Panc1 (cell line): ENCODE results near the gene KCNIP3. TPM values are rescaled to one million over a fixed set of nuclear protein-coding genes. Genes with fewer than 3 reads are reported as not detected.

Source experiments
- ATAC-seq: fragments of 200-7000 bp; cut with Tn5 transposase; 2 replicates; pipeline ENCODE4 v1.9.1; 2020; ENCODE audit warnings: mild to moderate bottlenecking, moderate library complexity
- BruUV-seq: library from RNA; stranded (reverse); fragments of 400-500 nt; replicated peaks from 2 replicates; lab custom pipeline; 2021; lab: Mats Ljungman, UMichigan
- CTCF ChIA-PET: fragments of 300-600 bp; sonication (Branson Sonifier 250); formaldehyde crosslinking; loops from one replicate; lab custom pipeline; 2022; ENCODE audit warnings: antibody characterized with exemption; lab: Charles Lee
- POLR2A ChIA-PET: fragments of 300-600 bp; sonication (Branson Sonifier 250); formaldehyde crosslinking; loops from one replicate; lab custom pipeline; 2022; ENCODE audit warnings: antibody characterized with exemption; lab: Charles Lee
- DNase-seq: peaks from one replicate; pipeline ENCODE4 v3.0.0-alpha.2; 2010; ENCODE audit warnings: low read depth, low spot score
- H3K27ac ChIP-seq: 2 replicates; pipeline ENCODE4 v1.5.1; 2011; ENCODE audit warnings: mild to moderate bottlenecking, low read length, inconsistent platforms
- H3K27me3 ChIP-seq: fragments of 200-500 bp; sonication (Bioruptor generic); 2 replicates; pipeline ENCODE4 v1.6.0; 2014; ENCODE audit warnings: low read length, inconsistent platforms; ENCODE audit not compliant: control insufficient read depth, insufficient read depth
- H3K36me3 ChIP-seq: fragments of 200-500 bp; sonication (Bioruptor generic); 2 replicates; pipeline ENCODE4 v1.5.1; 2014; ENCODE audit warnings: inconsistent platforms, mild to moderate bottlenecking, low read length, moderate library complexity; ENCODE audit not compliant: control insufficient read depth, insufficient read depth
- H3K4me1 ChIP-seq: 2 replicates; pipeline ENCODE4 v1.5.1; 2011; ENCODE audit warnings: inconsistent platforms, mild to moderate bottlenecking, low read length, moderate library complexity; ENCODE audit not compliant: control insufficient read depth, insufficient read depth
- H3K4me3 ChIP-seq, 2 experiments: 2 replicates each; pipeline ENCODE4 v1.5.1; 2011 to 2012; ENCODE audit warnings: low read depth in 2 of 2, low read length in 2 of 2, mild to moderate bottlenecking in 2 of 2, inconsistent platforms in 1 of 2, moderate library complexity in 1 of 2
- H3K9me3 ChIP-seq: fragments of 200-500 bp; sonication (Bioruptor generic); 2 replicates; pipeline ENCODE4 v1.5.1; 2014; ENCODE audit warnings: low read depth, mild to moderate bottlenecking, inconsistent platforms, low read length, moderate library complexity; ENCODE audit not compliant: control insufficient read depth, insufficient read depth
- CTCF ChIP-seq: fragments of 450-650 bp; IDR thresholded peaks from 2 replicates; pipeline ENCODE4 v1.5.1; 2017; ENCODE audit warnings: mild to moderate bottlenecking
- POLR2AphosphoS5 ChIP-seq: IDR thresholded peaks from 2 replicates; pipeline ENCODE4 v1.6.1; 2012; ENCODE audit warnings: mild to moderate bottlenecking, low read depth, low read length, moderate library complexity
- REST ChIP-seq, 2 experiments: IDR thresholded peaks; 2 replicates each; pipeline ENCODE4 v1.6.1; 2011 to 2012; ENCODE audit warnings: low read depth in 2 of 2, control low read depth in 1 of 2, low read length in 1 of 2, mild to moderate bottlenecking in 1 of 2, moderate library complexity in 1 of 2; ENCODE audit not compliant: insufficient read depth in 1 of 2
- SIN3A ChIP-seq: IDR thresholded peaks from 2 replicates; pipeline ENCODE4 v1.6.1; 2012; ENCODE audit warnings: low read depth, mild to moderate bottlenecking, low read length, moderate library complexity, borderline replicate concordance; ENCODE audit not compliant: insufficient read depth
- TCF7L2 ChIP-seq: IDR thresholded peaks from 2 replicates; pipeline ENCODE4 v1.6.1; 2011; ENCODE audit warnings: mild to moderate bottlenecking, low read depth, low read length, inconsistent platforms
- in situ Hi-C: cut with HindIII; loops from 2 replicates; pipeline ENCODE4 v1.10.0; 2016; ENCODE audit warnings: low sequenced_read_pairs, low pct_unique_long_range_greater_than_20kb
- intact Hi-C: fragments of 100-400 bp; cut with micrococcal nuclease; formaldehyde crosslinking; loops from one replicate; pipeline ENCODE4 v1.10.0; 2022; ENCODE audit not compliant: unreplicated experiment
- total RNA-seq: library from RNA; stranded (reverse); gene quantifications from one replicate; pipeline ENCODE4 v1.2.1, GENCODE V29; 2021; ENCODE audit not compliant: unreplicated experiment

Gene KCNIP3
- total RNA-seq, 1 experiment from 2014 or later: 17.5 TPM

DNA sequence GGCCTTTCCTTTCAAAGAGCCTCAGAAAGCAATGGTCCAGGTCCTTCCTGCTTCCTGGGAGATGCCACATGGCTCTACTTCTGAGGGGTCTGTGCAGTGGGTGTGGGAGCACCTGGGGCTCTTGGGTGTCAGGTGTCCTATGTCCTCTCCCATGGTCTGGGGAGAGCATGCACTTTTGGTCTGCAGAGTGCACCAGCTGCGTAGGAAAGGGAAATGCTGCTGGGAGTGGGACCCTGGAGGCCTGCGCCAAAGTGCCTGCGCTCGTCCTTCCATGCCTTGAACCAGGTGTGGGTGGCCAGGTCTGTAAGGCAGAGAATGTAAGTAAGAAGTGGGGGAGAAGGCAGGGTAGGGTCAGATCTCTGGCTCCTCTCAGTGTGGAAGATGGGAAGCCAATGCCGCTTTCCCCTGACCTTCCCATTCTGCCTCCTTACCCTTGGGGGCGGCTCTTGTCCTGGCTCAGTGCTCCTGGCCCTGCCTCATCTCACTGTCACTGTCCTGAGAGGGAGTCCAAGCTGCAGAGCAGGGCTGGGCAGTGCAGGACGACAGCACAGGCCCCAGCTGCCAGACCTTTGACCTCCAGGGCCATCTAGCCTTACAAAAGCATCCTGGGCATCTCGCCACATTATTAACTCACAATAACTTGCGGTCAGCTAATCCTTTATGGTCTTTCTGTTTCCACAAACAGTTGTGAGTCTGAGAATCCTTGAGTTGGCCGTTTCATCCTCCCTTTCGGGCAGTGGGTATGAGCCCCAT is 29.5 kb upstream of the KCNIP3 start:
- BruUV-seq: no TSS peak
- H3K27me3 ChIP-seq: no peaks in the 10 kb centered on the region
- DNase-seq (no peak), ATAC-seq (no peak)
- H3K36me3 ChIP-seq: no peaks in the 10 kb centered on the region
- in situ Hi-C loops: no loop called here
- ChIA-PET POLR2A (no interaction called here), CTCF (interaction anchor here (0.5 kb wide), 1 partner anchor 166 kb away, joined by 8 read pairs; no protein-coding TSS in a partner anchor)
- H3K9me3 ChIP-seq: no peaks in the 10 kb centered on the region
- H3K27ac ChIP-seq: no peak overlapping the region
- intact Hi-C loops: no loop called here
- no peaks in the 10 kb centered on the region for H3K4me1 ChIP-seq
- no peak overlapping the region for H3K4me3 ChIP-seq
- no peak for TF ChIP-seq REST (IDR thresholded peaks at IDR 0.05; ENCODE audit: insufficient read depth in 1 of 2, low read depth in 2 of 2, low read length in 1 of 2)
- no peak for TF ChIP-seq TCF7L2
- no peak for TF ChIP-seq SIN3A
- TF ChIP-seq POLR2AphosphoS5: no peak
- TF ChIP-seq CTCF: no peak

- intact Hi-C loops (no loop called here), in situ Hi-C loops (no loop called here)
- Histone ChIP-seq H3K4me1 (no peaks in the 10 kb centered on the region), H3K27ac (no peak overlapping the region), H3K4me3 (no peak overlapping the region), H3K27me3 (no peaks in the 10 kb centered on the region), H3K36me3 (no peaks in the 10 kb centered on the region), H3K9me3 (no peaks in the 10 kb centered on the region)
- BruUV-seq: no TSS peak
- TF ChIP-seq SIN3A: no peak
- TF ChIP-seq REST (IDR thresholded peaks at IDR 0.05; ENCODE audit: insufficient read depth in 1 of 2, low read depth in 2 of 2, low read length in 1 of 2): no peak
- TF ChIP-seq TCF7L2: no peak
- no peak for TF ChIP-seq POLR2AphosphoS5
- TF ChIP-seq CTCF: no peak
- ChIA-PET POLR2A (no interaction called here), CTCF (interaction anchor here (0.5 kb wide), 1 partner anchor 167 kb away, joined by 8 read pairs; no protein-coding TSS in a partner anchor)
- ATAC-seq: no peak
- no peak for DNase-seq
Measured at GRCh38 chr2:95268211-95269035, 28.7 kb upstream of the KCNIP3 start.
